HL-60/S4 treated with phorbol 12-myristate 13-acetate at 8.2 ng/mL for 4 days and 3 days (cell line): ENCODE measurements around the gene KNCN.

Experiments
- in situ Hi-C: fragments of 300-500 bp; cut with MboI; formaldehyde crosslinking; loops from 2 replicates; pipeline ENCODE4 v1.15.0; 2022; ENCODE audit warnings: low sequenced_read_pairs

The KNCN gene

GRCh38 chr1:46569884-46570725 lies 18.7 kb upstream of the KNCN start:
- in situ Hi-C loops = no loop called here

GRCh38 chr1:46569116-46569515 lies 17.7 kb upstream of the KNCN start:
- in situ Hi-C loops = no loop called here

GRCh38 chr1:46568461-46568891 lies 17.0 kb upstream of the KNCN start:
- in situ Hi-C loops = no loop called here

GRCh38 chr1:46563341-46563740 lies 11.9 kb upstream of the KNCN start:
- in situ Hi-C loops = no loop called here

GRCh38 chr1:46562498-46562897 lies 11.1 kb upstream of the KNCN start:
- in situ Hi-C loops = no loop called here

GRCh38 chr1:46558966-46559365 lies 7.5 kb upstream of the KNCN start:
- in situ Hi-C loops = no loop called here

DNA sequence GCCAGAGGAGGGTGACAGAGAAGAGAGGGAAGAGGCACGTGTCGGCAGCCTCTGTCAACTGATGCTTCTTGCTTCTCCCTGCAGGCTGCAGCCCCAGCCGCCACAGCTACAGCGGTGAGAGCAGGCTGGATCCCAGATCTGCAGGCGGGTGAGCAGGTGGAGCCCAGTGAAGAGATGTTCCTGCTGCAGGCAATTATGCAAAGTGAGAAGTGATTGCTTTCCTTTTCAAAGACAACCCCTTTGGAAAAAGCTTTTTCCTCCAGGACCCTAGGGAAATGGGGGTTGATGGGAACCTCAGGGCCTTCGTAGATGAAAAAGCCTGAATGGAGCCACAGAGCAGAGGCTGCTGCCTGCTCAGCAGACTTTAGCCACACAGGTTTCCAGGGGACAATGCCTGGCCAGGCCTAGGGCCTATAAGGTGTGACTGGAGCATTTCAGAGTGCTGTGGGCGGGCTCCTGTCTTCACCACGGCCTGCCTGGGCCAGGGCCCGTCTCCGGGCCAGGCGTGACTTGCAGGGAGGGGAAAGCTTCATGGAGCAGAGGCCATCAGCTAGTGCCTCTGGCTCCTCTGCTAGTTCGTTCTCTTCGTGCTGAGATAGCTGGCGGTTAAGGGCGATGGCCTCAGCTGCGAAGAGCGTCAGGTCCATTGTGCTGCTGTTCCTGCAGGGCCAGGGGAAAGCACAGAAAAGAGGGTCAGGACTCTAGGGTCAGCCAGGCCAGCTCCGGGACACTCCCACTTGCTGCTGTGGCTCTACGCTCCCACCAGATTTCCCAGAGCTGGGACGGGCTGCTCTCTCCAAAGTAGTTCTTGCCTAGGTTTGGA lies 6.9 kb upstream of the KNCN start:
- in situ Hi-C loops = no loop called here

GRCh38 chr1:46557403-46557802 lies 6.0 kb upstream of the KNCN start:
- in situ Hi-C loops = no loop called here

GRCh38 chr1:46556822-46557221 lies 5.4 kb upstream of the KNCN start:
- in situ Hi-C loops = no loop called here

GRCh38 chr1:46555826-46556619 lies 4.6 kb upstream of the KNCN start:
- in situ Hi-C loops = no loop called here

DNA sequence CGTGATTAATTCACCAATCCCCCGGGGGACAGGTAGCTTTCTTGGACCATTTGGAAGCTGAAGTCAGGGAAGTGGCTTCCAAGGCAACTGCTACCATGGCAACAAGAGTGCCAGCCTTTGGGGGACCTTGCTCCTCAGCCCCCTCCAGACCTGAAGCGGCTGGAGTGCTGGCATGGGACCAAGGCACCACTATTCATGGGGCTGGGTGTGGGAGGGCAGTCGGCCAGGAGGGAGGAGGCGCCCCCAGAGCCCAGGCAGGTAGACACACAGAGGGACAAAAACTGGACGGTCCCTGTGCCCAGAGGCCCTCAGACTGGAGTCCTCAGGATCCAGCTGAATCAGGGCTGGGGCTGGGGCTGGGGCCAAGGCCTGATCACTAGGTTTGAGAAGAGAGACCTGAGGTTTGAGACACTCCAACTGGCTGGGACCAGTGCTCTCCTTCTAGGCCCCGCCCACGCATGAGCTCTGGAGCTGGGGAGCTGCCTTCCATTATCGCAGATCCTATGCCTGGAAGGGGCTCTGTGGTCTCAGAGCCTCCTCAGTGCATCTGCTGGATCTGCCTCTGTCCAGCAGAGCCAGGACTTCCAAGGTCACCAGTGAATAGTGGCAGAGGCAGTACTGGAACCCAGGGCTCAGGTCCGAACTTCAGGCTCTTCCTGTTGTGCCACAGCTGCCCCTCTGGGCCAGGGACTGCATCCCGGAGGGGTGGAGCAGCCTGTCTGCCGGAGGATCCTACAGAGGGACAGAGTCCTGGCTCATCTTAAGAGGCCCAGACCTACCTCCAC lies 3.3 kb upstream of the KNCN start:
- in situ Hi-C loops = no loop called here

- in situ Hi-C loops = no loop called here
These were observed 2.8 kb upstream of the KNCN start for GRCh38 chr1:46554236-46554596.

DNA sequence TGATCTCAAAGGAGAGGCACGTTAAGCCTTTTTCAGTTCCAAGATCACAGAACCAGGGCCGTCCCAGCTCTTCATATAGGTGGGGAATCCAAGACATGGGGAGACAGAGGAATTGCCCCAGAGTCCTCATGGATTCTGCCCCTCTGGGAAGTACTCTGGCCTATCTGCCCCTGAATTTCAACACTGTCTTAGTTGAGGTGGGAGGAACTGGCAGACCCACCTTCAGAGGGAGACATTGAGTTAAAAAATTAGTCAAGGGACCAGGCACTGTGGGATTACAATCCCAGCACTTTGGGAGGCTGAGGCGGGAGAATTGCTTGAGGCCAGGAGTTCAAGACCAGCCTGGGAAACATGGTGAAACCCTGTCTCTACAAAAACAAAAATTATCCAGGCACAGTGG lies 2.1 kb upstream of the KNCN start:
- in situ Hi-C loops = no loop called here

DNA sequence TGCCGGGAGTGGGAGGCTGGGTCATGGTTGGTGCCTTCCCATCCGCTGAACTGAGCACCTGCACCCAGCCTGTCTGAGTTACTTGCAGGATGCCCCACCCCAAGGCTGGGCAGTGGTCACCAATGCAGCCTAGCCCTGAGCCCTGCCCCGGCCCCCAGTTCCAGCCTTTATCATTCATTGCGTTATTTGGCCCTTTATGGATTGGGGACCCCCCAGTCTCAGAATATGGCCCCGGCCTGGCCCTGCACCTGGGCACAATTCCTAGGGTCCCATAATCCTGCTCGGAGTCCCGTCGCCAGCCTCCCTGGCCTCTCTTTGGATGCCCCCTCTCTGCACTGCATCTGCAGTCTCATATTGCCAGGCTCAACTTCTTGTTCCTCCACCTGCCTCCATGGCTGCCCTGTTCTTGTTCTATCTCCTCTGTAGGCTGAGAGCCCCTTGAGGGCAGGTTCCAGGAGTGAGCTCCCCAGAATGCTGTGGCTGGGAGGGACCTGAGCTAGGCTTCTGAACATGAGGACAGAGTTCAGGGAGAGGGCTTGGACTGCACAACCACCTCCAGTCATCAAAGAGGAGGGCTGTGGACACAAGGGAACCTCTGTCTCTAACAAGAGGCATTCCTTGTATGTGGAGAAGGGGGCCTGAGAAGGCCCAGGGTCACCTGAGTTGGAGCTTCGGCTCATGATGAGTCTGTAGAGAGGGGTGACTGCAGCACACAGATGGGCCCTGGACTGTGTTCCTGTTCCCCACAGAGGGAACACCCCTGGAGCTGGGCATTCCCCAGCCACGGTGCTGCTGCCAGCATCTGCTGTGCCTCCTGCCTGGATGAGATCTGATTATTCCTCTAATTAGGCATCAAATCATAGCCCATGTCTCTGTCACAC lies 1.1 kb upstream of the KNCN start:
- in situ Hi-C loops = no loop called here

GRCh38 chr1:46550751-46551231 lies 656 bp downstream of the KNCN start:
- in situ Hi-C loops = no loop called here

- in situ Hi-C loops = loop anchor here (25.0 kb wide), 1 partner anchor 138 kb away; no protein-coding TSS in a partner anchor
These were observed 1.5 kb downstream of the KNCN start for GRCh38 chr1:46549697-46550681.

- in situ Hi-C loops = loop anchor here (25.0 kb wide), 1 partner anchor 135 kb away; no protein-coding TSS in a partner anchor
These were observed 3.7 kb downstream of the KNCN start for GRCh38 chr1:46547481-46548383.
